Stomach (tissue), 9 donors: ENCODE results near the gene MAGEB2. TPM values are rescaled to one million over a fixed set of nuclear protein-coding genes. Genes with fewer than 3 reads are reported as not detected.

Experiments
- DNase-seq, 2 donors: peaks; one replicate each; pipeline versions ENCODE4 v3.0.0 to v3.0.0-alpha.2; 2013 to 2019
- H3K27ac ChIP-seq, 5 donors: fragments of 200-600 bp in 4 of 5; sonication (generic) in 4 of 5; one replicate each; pipeline ENCODE4 v1.5.1; 2013 to 2019; ENCODE audit warnings: mild to moderate bottlenecking in 1 of 5, moderate library complexity in 1 of 5
- H3K27me3 ChIP-seq, 3 donors: fragments of 200-600 bp; sonication (generic); one replicate each; pipeline ENCODE4 v1.5.1; 2017 to 2019; ENCODE audit warnings: mixed run types in 1 of 3
- H3K36me3 ChIP-seq, 4 donors: fragments of 200-600 bp; sonication (generic); 1 replicate in 3 of 4; 2 replicates in 1 of 4; pipeline ENCODE4 v1.5.1; 2016 to 2019
- H3K4me1 ChIP-seq, 4 donors: fragments of 200-600 bp; sonication (generic); one replicate each; pipeline ENCODE4 v1.5.1; 2016 to 2019
- H3K4me3 ChIP-seq, 4 donors: fragments of 200-600 bp; sonication (generic) in 3 of 4; one replicate each; pipeline ENCODE4 v1.5.1; 2016 to 2019; ENCODE audit warnings: mild to moderate bottlenecking in 1 of 4
- H3K9me3 ChIP-seq, 4 donors: fragments of 200-600 bp; sonication (generic); one replicate each; pipeline ENCODE4 v1.5.1; 2016 to 2019
- CTCF ChIP-seq, 7 experiments: fragments of 450-650 bp in 4 of 7; fragments of 200-600 bp in 3 of 7; sonication (generic) in 3 of 7; IDR thresholded peaks; one replicate each; pipeline ENCODE4 v1.5.1; 2016 to 2019; ENCODE audit warnings: antibody characterized with exemption in 7 of 7, control low read depth in 2 of 7, mild to moderate bottlenecking in 1 of 7
- EP300 ChIP-seq: sonication (generic); formaldehyde crosslinking; IDR thresholded peaks from one replicate; pipeline ENCODE4 v1.6.1; 2017; ENCODE audit warnings: antibody characterized with exemption
- POLR2A ChIP-seq, 4 donors: fragments of 450-650 bp; IDR thresholded peaks; one replicate each; pipeline ENCODE4 v1.6.1; 2016; ENCODE audit warnings: antibody characterized with exemption in 4 of 4, control low read depth in 2 of 4, mild to moderate bottlenecking in 1 of 4, moderate library complexity in 1 of 4
- POLR2AphosphoS5 ChIP-seq, 3 donors: sonication (generic); formaldehyde crosslinking; IDR thresholded peaks; one replicate each; pipeline ENCODE4 v1.6.1; 2016; ENCODE audit warnings: antibody characterized with exemption in 3 of 3
- WGBS, 5 donors: extraction: QIAGEN DNeasy Blood & Tissue Kit in 3 of 5; methylation state at CpG; one replicate each; pipeline versions ENCODE4 v1.1.5 to v1.1.7; 2013 to 2018; 5-methylcytosine and 5-hydroxymethylcytosine counted together
- intact Hi-C: fragments of 100-400 bp; cut with DNase I; formaldehyde crosslinking; loops from one replicate; pipeline ENCODE4 v1.15.1; 2023; ENCODE audit warnings: low total_unique reads
- polyA plus RNA-seq, 3 donors: library from polyadenylated mRNA; stranded (reverse); fragments of 200-250 nt; gene quantifications; one replicate each; pipeline ENCODE4 v1.2.3, GENCODE V29; 2013
- total RNA-seq, 5 donors: library from RNA; depleted of rRNA; stranded (reverse); fragments of >200 nt; gene quantifications; one replicate each; pipeline versions ENCODE4 v1.1.0 to v1.2.3, GENCODE V29; 2014 to 2016
- donor health status: healthy with polysubstance abuse.
- donor health status: Bipolar disorder and iron deficiency.
- donor health status: healthy.

Gene MAGEB2
- total and polyA plus RNA-seq, 8 donors, result not detected

DNA sequence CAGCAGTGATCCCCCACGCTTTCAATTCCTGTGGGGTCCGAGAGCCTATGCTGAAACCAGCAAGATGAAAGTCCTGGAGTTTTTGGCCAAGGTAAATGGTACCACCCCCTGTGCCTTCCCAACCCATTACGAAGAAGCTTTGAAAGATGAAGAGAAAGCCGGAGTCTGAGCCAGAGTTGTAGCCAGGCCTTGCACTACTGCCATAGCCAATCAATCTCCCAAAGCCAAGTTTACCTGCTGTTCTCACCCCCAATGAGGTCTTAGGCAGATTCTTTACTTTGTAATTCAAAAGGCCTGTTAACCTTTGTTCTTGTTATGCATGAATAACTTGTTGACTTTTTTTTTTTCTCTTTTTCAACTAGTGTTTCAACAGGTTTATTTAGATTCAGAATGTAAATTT lies 4.0 kb downstream of the MAGEB2 start:
- Histone ChIP-seq H3K4me1 (no peaks in the 10 kb centered on the region), H3K27me3 (no peaks in the 10 kb centered on the region), H3K4me3 (no peak overlapping the region), H3K27ac (no peak overlapping the region), H3K9me3 (no peaks in the 10 kb centered on the region), H3K36me3 (no peaks in the 10 kb centered on the region)
- intact Hi-C loops, result no loop called here
- TF ChIP-seq POLR2AphosphoS5 (IDR thresholded peaks at IDR 0.05) (no peak), POLR2A (IDR thresholded peaks at IDR 0.05) (no peak), EP300 (no peak), CTCF (IDR thresholded peaks at IDR 0.05) (no peak)
- no peak for DNase-seq
- WGBS, 5 donors, result 65 to 96% (median 76%) methylated on average over 4 of the region's 4 CpGs

GRCh38 chrX:30220661-30221060 lies 5.3 kb downstream of the MAGEB2 start:
- H3K4me1 ChIP-seq, result no peaks in the 10 kb centered on the region
- DNase-seq, result no peak
- H3K36me3 ChIP-seq, result no peaks in the 10 kb centered on the region
- intact Hi-C loops, result no loop called here
- no peaks in the 10 kb centered on the region for H3K27me3 ChIP-seq
- H3K4me3 ChIP-seq, result no peak overlapping the region
- 53 to 74% (median 62%) methylated on average over 5 of the region's 5 CpGs for WGBS, 5 donors
- no peak overlapping the region for H3K27ac ChIP-seq
- TF ChIP-seq CTCF (IDR thresholded peaks at IDR 0.05), result no peak
- TF ChIP-seq POLR2AphosphoS5 (IDR thresholded peaks at IDR 0.05), result no peak
- no peak for TF ChIP-seq EP300
- TF ChIP-seq POLR2A (IDR thresholded peaks at IDR 0.05), result no peak
- no peaks in the 10 kb centered on the region for H3K9me3 ChIP-seq

DNA sequence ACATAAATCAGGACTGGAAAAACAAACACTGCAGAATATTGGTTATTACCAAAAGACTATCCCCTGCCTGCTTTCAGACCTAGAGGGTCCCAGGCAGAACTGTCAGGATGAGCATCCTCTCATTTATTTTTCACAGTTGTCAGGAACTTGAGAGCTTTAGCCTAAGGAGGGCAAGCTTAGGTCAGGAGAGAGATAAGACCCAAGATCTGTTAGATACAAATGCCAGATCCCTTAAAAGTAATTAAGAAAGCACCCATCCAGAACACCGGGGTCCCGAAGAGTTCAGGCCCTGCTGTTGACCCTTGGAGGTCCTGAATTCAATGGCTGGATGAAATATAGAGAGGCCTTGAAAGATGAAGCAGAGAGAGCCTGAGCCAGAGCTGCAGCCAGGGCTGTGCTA lies 9.2 kb downstream of the MAGEB2 start:
- DNase-seq, result no peak
- Histone ChIP-seq H3K36me3 (no peaks in the 10 kb centered on the region), H3K27ac (no peak overlapping the region), H3K4me1 (no peaks in the 10 kb centered on the region), H3K4me3 (no peak overlapping the region), H3K27me3 (no peaks in the 10 kb centered on the region), H3K9me3 (no peaks in the 10 kb centered on the region)
- no peak for TF ChIP-seq POLR2A (IDR thresholded peaks at IDR 0.05)
- no peak for TF ChIP-seq POLR2AphosphoS5 (IDR thresholded peaks at IDR 0.05)
- TF ChIP-seq CTCF (IDR thresholded peaks at IDR 0.05), result no peak
- WGBS, 5 donors, result 33 to 80% (median 54%) methylated on average over 2 of the region's 2 CpGs
- intact Hi-C loops, result no loop called here

DNA sequence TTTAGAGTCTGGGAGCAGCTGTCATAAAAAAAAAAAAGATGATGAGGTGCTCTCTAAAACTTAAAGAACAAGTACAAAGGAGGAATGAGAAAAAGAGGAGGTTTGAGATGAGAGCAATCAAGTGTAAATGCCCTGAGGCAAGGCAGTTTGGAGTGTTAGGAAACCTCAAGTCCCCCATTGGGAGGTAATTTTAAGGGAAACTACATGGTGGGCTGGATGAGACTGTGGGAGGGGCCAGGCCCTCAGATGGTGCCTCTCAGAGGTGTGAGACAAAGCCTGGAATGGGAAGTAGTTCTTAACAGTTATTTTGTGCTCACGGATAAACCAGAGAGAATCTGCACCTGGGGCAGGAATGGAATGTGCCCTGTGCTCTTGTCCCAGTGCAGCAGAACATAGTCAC lies 13.2 kb downstream of the MAGEB2 start:
- WGBS, 5 donors, result 50 to 67% (median 57%) methylated on average over 1 of the region's 1 CpG; no CpG with 5 or more reads in 1 of the 5 donors
- H3K9me3 ChIP-seq, result no peaks in the 10 kb centered on the region
- DNase-seq, result no peak
- H3K27me3 ChIP-seq, result no peaks in the 10 kb centered on the region
- TF ChIP-seq POLR2AphosphoS5 (IDR thresholded peaks at IDR 0.05) (no peak), POLR2A (IDR thresholded peaks at IDR 0.05) (no peak), EP300 (no peak), CTCF (IDR thresholded peaks at IDR 0.05) (no peak)
- H3K27ac ChIP-seq, result no peak overlapping the region
- intact Hi-C loops, result no loop called here
- H3K36me3 ChIP-seq, result no peaks in the 10 kb centered on the region
- no peak overlapping the region for H3K4me3 ChIP-seq
- H3K4me1 ChIP-seq, result no peaks in the 10 kb centered on the region
